Neuronal stem cell (in vitro differentiated cells): ENCODE results near the gene PMF1.
"Not testable (repeated sequence)": the region's sequence is repeated elsewhere in the genome, so short reads cannot be mapped to it uniquely, and the experiment has no call there.

Experiments
- DNase-seq: peaks from one replicate; pipeline ENCODE4 v3.0.0-alpha.2; 2013; ENCODE audit warnings: low spot score
- H2AFZ ChIP-seq: one replicate; pipeline ENCODE4 v1.6.1; 2013; ENCODE audit warnings: mild to moderate bottlenecking, low read length, inconsistent platforms
- H2AK5ac ChIP-seq: 2 replicates; pipeline ENCODE4 v1.6.1; 2013; ENCODE audit warnings: low read depth, mild to moderate bottlenecking, inconsistent platforms, low read length, moderate library complexity, mixed read lengths
- H2BK120ac ChIP-seq: 2 replicates; pipeline ENCODE4 v1.6.1; 2013; ENCODE audit warnings: low read depth, mild to moderate bottlenecking, inconsistent platforms, low read length, moderate library complexity, mixed read lengths
- H2BK12ac ChIP-seq: one replicate; pipeline ENCODE4 v1.6.1; 2013; ENCODE audit warnings: low read length, inconsistent platforms
- H2BK15ac ChIP-seq: 2 replicates; pipeline ENCODE4 v1.6.1; 2013; ENCODE audit warnings: mild to moderate bottlenecking, low read length, inconsistent platforms, mixed read lengths
- H2BK5ac ChIP-seq: one replicate; pipeline ENCODE4 v1.6.1; 2013; ENCODE audit warnings: inconsistent platforms, mild to moderate bottlenecking, low read length, moderate library complexity
- H3K14ac ChIP-seq: one replicate; pipeline ENCODE4 v1.6.1; 2013; ENCODE audit warnings: low read length, inconsistent platforms
- H3K18ac ChIP-seq: 2 replicates; pipeline ENCODE4 v1.6.1; 2013; ENCODE audit warnings: low read length, inconsistent platforms
- H3K23ac ChIP-seq: 2 replicates; pipeline ENCODE4 v1.6.1; 2013; ENCODE audit warnings: low read depth, mild to moderate bottlenecking, mixed read lengths, low read length, inconsistent platforms; ENCODE audit not compliant: poor library complexity
- H3K27ac ChIP-seq: replicated peaks from 3 replicates; pipeline ENCODE4 v1.5.1; 2013; ENCODE audit warnings: low read length, inconsistent platforms
- H3K27me3 ChIP-seq, 3 experiments: 2 replicates each; pipeline ENCODE4 v1.6.1; 2013; ENCODE audit warnings: low read length in 3 of 3, mild to moderate bottlenecking in 2 of 3, inconsistent platforms in 1 of 3, low read depth in 1 of 3, mixed read lengths in 1 of 3, moderate library complexity in 1 of 3; ENCODE audit not compliant: control insufficient read depth in 3 of 3, insufficient read depth in 3 of 3
- H3K36me3 ChIP-seq, 2 donors: replicated peaks in 1 of 2; 2 replicates each; pipeline ENCODE4 v1.6.1; 2013; ENCODE audit warnings: low read length in 2 of 2; ENCODE audit not compliant: control insufficient read depth in 2 of 2, insufficient read depth in 2 of 2
- H3K4ac ChIP-seq: 2 replicates; pipeline ENCODE4 v1.6.1; 2013; ENCODE audit warnings: inconsistent platforms, mild to moderate bottlenecking, low read length, moderate library complexity
- H3K4me1 ChIP-seq, 2 donors: 1 replicate in 1 of 2; 2 replicates in 1 of 2; pipeline ENCODE4 v1.6.1; 2013; ENCODE audit warnings: low read length in 2 of 2, low read depth in 1 of 2; ENCODE audit not compliant: control insufficient read depth in 2 of 2, insufficient read depth in 1 of 2
- H3K4me2 ChIP-seq: one replicate; pipeline ENCODE4 v1.6.1; 2013; ENCODE audit warnings: mild to moderate bottlenecking, low read length, inconsistent platforms; ENCODE audit not compliant: insufficient read depth, poor library complexity, severe bottlenecking
- H3K4me3 ChIP-seq, 2 donors: 2 replicates each; pipeline ENCODE4 v1.5.1; 2013; ENCODE audit warnings: low read length in 2 of 2, mild to moderate bottlenecking in 2 of 2, inconsistent platforms in 1 of 2, moderate library complexity in 1 of 2
- H3K79me1 ChIP-seq: one replicate; pipeline ENCODE4 v1.6.1; 2013; ENCODE audit warnings: low read depth, mild to moderate bottlenecking, inconsistent platforms, low read length, moderate library complexity
- H3K9ac ChIP-seq: one replicate; pipeline ENCODE4 v1.6.1; 2013; ENCODE audit warnings: mild to moderate bottlenecking, low read depth, low read length, inconsistent platforms; ENCODE audit not compliant: poor library complexity
- H3K9me3 ChIP-seq, 2 donors: replicated peaks in 1 of 2; 2 replicates each; pipeline versions ENCODE3 to v1.6.1; 2013; ENCODE audit warnings: low read length in 2 of 2, mild to moderate bottlenecking in 2 of 2, inconsistent platforms in 1 of 2, low read depth in 1 of 2, mixed read lengths in 1 of 2, moderate library complexity in 1 of 2; ENCODE audit not compliant: control insufficient read depth in 2 of 2, insufficient read depth in 1 of 2
- H4K8ac ChIP-seq: one replicate; pipeline ENCODE4 v1.6.1; 2013; ENCODE audit warnings: low read depth, mild to moderate bottlenecking, inconsistent platforms, low read length, moderate library complexity
- H4K91ac ChIP-seq: one replicate; pipeline ENCODE4 v1.6.1; 2013; ENCODE audit warnings: low read length, low read depth, mild to moderate bottlenecking, inconsistent platforms; ENCODE audit not compliant: poor library complexity
- WGBS, 2 donors: extraction: QIAGEN DNeasy Blood & Tissue Kit; methylation state at CpG; one replicate each; pipeline ENCODE4 v1.1.7; 2013; ENCODE audit warnings: missing lambda C conversion rate in 2 of 2, mixed read lengths in 1 of 2; ENCODE audit not compliant: insufficient read length in 2 of 2, insufficient replicate concordance in 1 of 2; ENCODE audit errors: extremely low coverage in 2 of 2; 5-methylcytosine and 5-hydroxymethylcytosine counted together

The PMF1 gene

GRCh38 chr1:156212130-156212529 is 677 bp upstream of the PMF1 start:
- no peaks in the 10 kb centered on the region for H3K4me1 ChIP-seq
- H2AFZ ChIP-seq: peak overlapping the region; percentile 95
- H3K4ac ChIP-seq: no peak overlapping the region
- WGBS, 2 donors: no CpG with 5 or more reads among the region's 9 CpGs
- peaks cover 7 to 60% of the 10 kb centered on the region in 2 donors for H3K36me3 ChIP-seq
- H3K14ac ChIP-seq: no peak overlapping the region
- H2BK15ac ChIP-seq: no peak overlapping the region
- no peak overlapping the region for H4K91ac ChIP-seq
- no peaks in the 10 kb centered on the region for H3K27me3 ChIP-seq
- no peak overlapping the region for H3K27ac ChIP-seq
- no peak overlapping the region for H2BK120ac ChIP-seq
- no peak overlapping the region for H3K23ac ChIP-seq
- no peak overlapping the region for H3K9ac ChIP-seq
- peak overlapping the region in 1 of 2 donors; percentile 88 for H3K4me3 ChIP-seq
- no peaks in the 10 kb centered on the region for H3K9me3 ChIP-seq
- no peak overlapping the region for H3K18ac ChIP-seq
- no peak overlapping the region for H2BK5ac ChIP-seq
- no peaks in the 10 kb centered on the region for H3K79me1 ChIP-seq
- H3K4me2 ChIP-seq: peak overlapping the region; percentile 61
- DNase-seq: no peak
- H4K8ac ChIP-seq: no peak overlapping the region
- H2BK12ac ChIP-seq: no peak overlapping the region
- no peak overlapping the region for H2AK5ac ChIP-seq

- Histone ChIP-seq H3K23ac (no peak overlapping the region), H4K91ac (no peak overlapping the region), H4K8ac (no peak overlapping the region), H3K14ac (no peak overlapping the region), H2BK12ac (no peak overlapping the region), H2BK5ac (no peak overlapping the region), H3K9me3 (no peaks in the 10 kb centered on the region), H3K4me3 (peak overlapping the region; percentile 88 to 95), H2AK5ac (no peak overlapping the region), H2AFZ (peak overlapping the region; percentile 95), H2BK15ac (no peak overlapping the region), H2BK120ac (no peak overlapping the region), H3K36me3 (peaks cover 6 to 57% of the 10 kb centered on the region in 2 donors), H3K79me1 (no peaks in the 10 kb centered on the region), H3K18ac (no peak overlapping the region), H3K27me3 (no peaks in the 10 kb centered on the region), H3K4ac (no peak overlapping the region), H3K4me1 (no peaks in the 10 kb centered on the region), H3K27ac (peak overlapping the region; percentile 96), H3K4me2 (peak overlapping the region; percentile 71), H3K9ac (peak overlapping the region; percentile 53)
- no CpG with 5 or more reads among the region's 11 CpGs for WGBS, 2 donors
- no peak for DNase-seq
Observed at GRCh38 chr1:156213644-156213966, 798 bp downstream of the PMF1 start.

- no peak for DNase-seq
- no peak overlapping the region for H3K9ac ChIP-seq
- H2BK15ac ChIP-seq: no peak overlapping the region
- H3K4me3 ChIP-seq: peak overlapping the region in 1 of 2 donors; percentile 88
- H3K4me2 ChIP-seq: no peak overlapping the region
- no peaks in the 10 kb centered on the region for H3K9me3 ChIP-seq
- H3K4ac ChIP-seq: no peak overlapping the region
- H3K4me1 ChIP-seq: no peaks in the 10 kb centered on the region
- WGBS, 2 donors: no CpG with 5 or more reads among the region's 16 CpGs
- H4K91ac ChIP-seq: no peak overlapping the region
- no peaks in the 10 kb centered on the region for H3K79me1 ChIP-seq
- no peak overlapping the region for H3K18ac ChIP-seq
- no peak overlapping the region for H4K8ac ChIP-seq
- no peak overlapping the region for H3K23ac ChIP-seq
- H3K36me3 ChIP-seq: peaks cover 6 to 52% of the 10 kb centered on the region in 2 donors
- H3K27ac ChIP-seq: no peak overlapping the region
- H3K14ac ChIP-seq: no peak overlapping the region
- H2AK5ac ChIP-seq: no peak overlapping the region
- no peaks in the 10 kb centered on the region for H3K27me3 ChIP-seq
- H2AFZ ChIP-seq: no peak overlapping the region
- no peak overlapping the region for H2BK12ac ChIP-seq
- no peak overlapping the region for H2BK5ac ChIP-seq
- H2BK120ac ChIP-seq: no peak overlapping the region
Observed at GRCh38 chr1:156214024-156214748, 1.4 kb downstream of the PMF1 start.

- H3K23ac ChIP-seq, H2BK5ac ChIP-seq, H2BK12ac ChIP-seq, H3K4me3 ChIP-seq, H3K27me3 ChIP-seq, H4K91ac ChIP-seq, H2BK15ac ChIP-seq, H3K9ac ChIP-seq, H3K4me1 ChIP-seq, H3K4me2 ChIP-seq, H3K14ac ChIP-seq, H3K27ac ChIP-seq, DNase-seq, H2AFZ ChIP-seq, H3K9me3 ChIP-seq, H3K18ac ChIP-seq, H2AK5ac ChIP-seq, H4K8ac ChIP-seq, H2BK120ac ChIP-seq, H3K79me1 ChIP-seq, H3K4ac ChIP-seq: not testable (repeated sequence)
- H3K36me3 ChIP-seq: peaks cover 8 to 44% of the 10 kb centered on the region in 2 donors
- no CpG with 5 or more reads among the region's 55 CpGs for WGBS, 2 donors
Observed at GRCh38 chr1:156216361-156217086, 3.7 kb downstream of the PMF1 start.
